ENCODE measurements around the gene RAPGEF4.

- no peak for TF ChIP-seq CTCF (IDR thresholded peaks at IDR 0.05)
- no peak for TF ChIP-seq POLR2A (IDR thresholded peaks at IDR 0.05)
Measured at GRCh38 chr2:172711110-172711509, 24.5 kb upstream of the RAPGEF4 start.
